Stimulated activated CD4-positive, alpha-beta T cell treated with anti-CD3 and anti-CD28 coated beads, TNF-alpha, amount 100 ng/mL, for 4 hours (primary cell): ENCODE data around the gene SAMD14.
A peak's percentile ranks its signal among the peaks of the same experiment; 100 is the strongest.

ENCODE experiments used
- DNase-seq, 3 experiments: peaks; one replicate each; pipeline ENCODE4 v3.0.0-alpha.2; 2020; ENCODE audit warnings: low read depth in 3 of 3

The SAMD14 gene

GRCh38 chr17:50148226-50149090 is 18.5 kb upstream of the SAMD14 start:
- DNase-seq, result peak; percentile 68 to 90 (median 87)

GRCh38 chr17:50147841-50148225 is 17.9 kb upstream of the SAMD14 start:
- DNase-seq, result no peak

- DNase-seq, result no peak
Observed at GRCh38 chr17:50146927-50147665, 17.1 kb upstream of the SAMD14 start.

- DNase-seq, result no peak
Observed at GRCh38 chr17:50146230-50146926, 16.4 kb upstream of the SAMD14 start.

- DNase-seq, result no peak
Observed at GRCh38 chr17:50145532-50146229, 15.7 kb upstream of the SAMD14 start.

GRCh38 chr17:50144845-50145531 is 15.0 kb upstream of the SAMD14 start:
- DNase-seq, result no peak

- DNase-seq, result no peak
Observed at GRCh38 chr17:50144355-50144754, 14.4 kb upstream of the SAMD14 start.

GRCh38 chr17:50143461-50144176 is 13.7 kb upstream of the SAMD14 start:
- no peak for DNase-seq

GRCh38 chr17:50141745-50142110 is 11.8 kb upstream of the SAMD14 start:
- no peak for DNase-seq

- DNase-seq, result no peak
Observed at GRCh38 chr17:50141026-50141744, 11.2 kb upstream of the SAMD14 start.

GRCh38 chr17:50139950-50140885 is 10.3 kb upstream of the SAMD14 start:
- DNase-seq, result peak; percentile 61 to 72 (median 65)

- no peak for DNase-seq
Observed at GRCh38 chr17:50139185-50139783, 9.3 kb upstream of the SAMD14 start.

- no peak for DNase-seq
Observed at GRCh38 chr17:50137042-50137441, 7.1 kb upstream of the SAMD14 start.

- no peak for DNase-seq
Observed at GRCh38 chr17:50136096-50136687, 6.2 kb upstream of the SAMD14 start.

GRCh38 chr17:50135316-50136095 is 5.5 kb upstream of the SAMD14 start:
- no peak for DNase-seq

GRCh38 chr17:50134206-50135110 is 4.5 kb upstream of the SAMD14 start:
- DNase-seq, result no peak
